ENCODE measurements around the gene CEACAM19.
"Not testable (repeated sequence)": the region's sequence is repeated elsewhere in the genome, so short reads cannot be mapped to it uniquely, and the experiment has no call there.

Gene CEACAM19

DNA sequence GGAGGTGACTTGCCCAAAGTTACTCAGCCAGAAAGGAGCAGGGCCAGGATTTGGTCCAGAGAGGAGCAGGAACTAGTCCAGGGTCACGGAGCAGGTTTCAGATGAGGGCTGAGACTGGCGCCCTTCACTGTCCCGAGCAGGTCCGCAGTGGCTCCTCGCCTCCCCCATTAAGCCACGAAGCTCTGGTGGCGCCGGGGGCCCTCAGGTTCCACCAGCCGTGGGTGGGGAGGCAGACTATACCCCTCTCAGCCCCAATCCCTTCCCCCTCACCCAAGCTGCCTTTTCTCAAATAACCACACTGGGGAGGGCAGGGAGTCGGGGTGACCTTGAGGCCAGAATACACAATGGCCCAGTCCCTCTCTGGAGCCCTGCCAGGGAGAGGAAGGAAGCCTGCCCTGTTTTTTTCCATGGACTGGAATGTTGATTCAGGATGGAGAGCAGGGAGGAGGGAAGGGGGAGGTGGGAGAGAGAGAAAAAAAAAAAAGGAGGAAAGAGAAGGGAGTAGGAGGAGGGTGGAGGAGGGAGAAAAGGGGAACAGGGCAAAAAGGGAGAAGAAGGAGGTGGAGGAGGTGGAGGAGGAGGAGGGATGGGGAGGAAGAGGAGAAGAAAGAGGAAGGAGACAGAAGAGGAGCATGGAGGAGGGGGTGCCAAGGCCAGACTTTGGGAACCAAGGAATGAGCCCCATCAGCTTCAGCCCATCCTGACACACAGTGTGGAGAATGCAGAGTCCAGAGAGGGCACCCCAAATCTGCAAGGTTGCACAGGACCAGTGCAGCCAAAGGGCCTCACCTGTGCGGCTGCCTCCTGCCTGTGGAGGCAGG is 47.4 kb downstream of the CEACAM19 start:
- no peak for DNase-seq (ENCODE audit: low read depth)
- H3K4me3 ChIP-seq (ENCODE audit: low read length): no peak overlapping the region
- TF ChIP-seq, protein P1, sequence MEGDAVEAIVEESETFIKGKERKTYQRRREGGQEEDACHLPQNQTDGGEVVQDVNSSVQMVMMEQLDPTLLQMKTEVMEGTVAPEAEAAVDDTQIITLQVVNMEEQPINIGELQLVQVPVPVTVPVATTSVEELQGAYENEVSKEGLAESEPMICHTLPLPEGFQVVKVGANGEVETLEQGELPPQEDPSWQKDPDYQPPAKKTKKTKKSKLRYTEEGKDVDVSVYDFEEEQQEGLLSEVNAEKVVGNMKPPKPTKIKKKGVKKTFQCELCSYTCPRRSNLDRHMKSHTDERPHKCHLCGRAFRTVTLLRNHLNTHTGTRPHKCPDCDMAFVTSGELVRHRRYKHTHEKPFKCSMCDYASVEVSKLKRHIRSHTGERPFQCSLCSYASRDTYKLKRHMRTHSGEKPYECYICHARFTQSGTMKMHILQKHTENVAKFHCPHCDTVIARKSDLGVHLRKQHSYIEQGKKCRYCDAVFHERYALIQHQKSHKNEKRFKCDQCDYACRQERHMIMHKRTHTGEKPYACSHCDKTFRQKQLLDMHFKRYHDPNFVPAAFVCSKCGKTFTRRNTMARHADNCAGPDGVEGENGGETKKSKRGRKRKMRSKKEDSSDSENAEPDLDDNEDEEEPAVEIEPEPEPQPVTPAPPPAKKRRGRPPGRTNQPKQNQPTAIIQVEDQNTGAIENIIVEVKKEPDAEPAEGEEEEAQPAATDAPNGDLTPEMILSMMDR (IDR thresholded peaks at IDR 0.05; ENCODE audit: insufficient read depth, low read depth, low read length, missing control alignments): no peak

DNA sequence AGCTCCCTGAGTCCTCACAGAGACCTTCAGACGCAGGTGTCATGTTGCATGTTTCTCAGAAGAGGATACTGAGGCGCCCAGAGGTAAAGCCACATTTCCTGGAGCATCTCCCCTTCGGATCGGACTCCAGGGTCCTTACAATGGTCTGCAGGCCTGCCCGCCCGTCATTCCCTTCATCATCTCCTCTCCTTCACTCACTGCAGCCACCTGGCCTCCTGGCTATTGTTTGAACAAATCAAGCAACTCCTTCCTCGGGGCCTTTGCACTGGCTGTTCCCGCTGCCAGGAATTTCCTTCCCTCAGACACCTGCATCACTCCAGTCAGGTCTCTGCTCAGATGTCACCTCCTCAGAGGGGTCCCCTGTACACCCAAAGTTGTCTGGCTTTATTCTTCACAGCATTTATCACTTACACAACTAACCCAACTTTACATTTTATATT is 48.0 kb downstream of the CEACAM19 start:
- no peak for DNase-seq (ENCODE audit: low read depth)
- H3K4me3 ChIP-seq (ENCODE audit: low read length): no peak overlapping the region
- TF ChIP-seq, protein P1 (IDR thresholded peaks at IDR 0.05; ENCODE audit: insufficient read depth, low read depth, low read length, missing control alignments): no peak

DNA sequence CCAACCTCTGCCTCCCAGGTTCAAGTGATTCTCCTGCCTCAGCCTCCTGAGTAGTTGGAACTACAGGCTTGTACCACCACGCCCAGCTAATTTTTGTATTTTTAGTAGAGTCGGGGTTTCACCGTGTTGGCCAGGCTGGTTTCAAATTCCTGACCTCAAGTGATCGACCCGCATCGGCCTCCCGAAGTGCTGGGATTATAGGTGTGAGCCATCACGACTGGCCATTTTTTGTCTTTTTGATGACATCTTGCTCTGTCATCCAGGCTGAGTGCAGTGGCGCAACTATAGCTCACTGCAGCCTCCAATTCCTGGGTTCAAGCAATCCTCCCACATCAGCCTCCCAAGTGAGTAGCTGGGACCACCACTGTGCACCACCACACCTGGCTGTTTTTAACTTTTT is 49.1 kb downstream of the CEACAM19 start:
- H3K4me3 ChIP-seq (ENCODE audit: low read length); DNase-seq (ENCODE audit: low read depth): not testable (repeated sequence)

DNA sequence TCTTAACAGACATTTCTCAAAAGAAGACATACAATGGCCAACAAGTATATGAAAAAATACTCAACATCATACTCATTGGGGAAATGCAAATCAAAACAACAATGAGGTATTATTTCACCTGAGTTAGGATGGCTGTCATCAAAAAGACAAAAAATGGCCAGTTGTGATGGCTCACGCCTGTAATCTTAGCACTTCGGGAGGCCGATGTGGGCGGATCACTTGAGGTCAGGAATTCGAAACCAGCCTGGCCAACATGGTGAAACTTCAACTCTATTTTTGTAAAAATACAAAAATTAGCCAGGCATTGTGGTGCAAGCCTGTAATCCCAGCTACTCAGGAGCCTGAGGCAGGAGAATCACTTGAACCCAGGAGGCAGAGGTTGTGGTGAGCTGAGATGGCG is 49.7 kb downstream of the CEACAM19 start:
- no peak overlapping the region for H3K4me3 ChIP-seq (ENCODE audit: low read length)
- DNase-seq (ENCODE audit: low read depth): no peak

DNA sequence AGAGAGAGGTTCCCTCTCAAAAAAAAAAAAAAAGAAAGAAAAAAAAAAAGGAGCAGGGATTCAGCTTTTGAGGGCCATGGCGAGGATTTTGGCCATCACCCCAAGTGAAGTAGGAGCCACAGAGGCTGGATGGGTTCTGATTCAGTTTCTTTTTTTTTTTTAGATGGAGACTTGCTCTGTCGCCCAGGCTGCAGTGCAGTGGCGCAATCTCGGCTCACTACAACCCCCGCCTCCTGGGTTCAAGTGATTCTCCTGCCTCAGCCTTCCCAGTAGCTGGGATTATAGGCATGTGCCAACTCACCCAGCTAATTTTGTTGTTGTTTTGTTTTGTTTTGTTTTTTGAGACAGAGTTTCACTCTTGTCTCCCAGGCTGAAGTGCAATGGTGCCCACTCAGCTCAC is 50.1 kb downstream of the CEACAM19 start:
- DNase-seq (ENCODE audit: low read depth); H3K4me3 ChIP-seq (ENCODE audit: low read length): not testable (repeated sequence)

More for the DNA sequence above, 49.7 kb downstream of the CEACAM19 start:
- TF ChIP-seq, protein P1 (IDR thresholded peaks at IDR 0.05; ENCODE audit: insufficient read depth, low read depth, low read length, missing control alignments): no peak

DNA sequence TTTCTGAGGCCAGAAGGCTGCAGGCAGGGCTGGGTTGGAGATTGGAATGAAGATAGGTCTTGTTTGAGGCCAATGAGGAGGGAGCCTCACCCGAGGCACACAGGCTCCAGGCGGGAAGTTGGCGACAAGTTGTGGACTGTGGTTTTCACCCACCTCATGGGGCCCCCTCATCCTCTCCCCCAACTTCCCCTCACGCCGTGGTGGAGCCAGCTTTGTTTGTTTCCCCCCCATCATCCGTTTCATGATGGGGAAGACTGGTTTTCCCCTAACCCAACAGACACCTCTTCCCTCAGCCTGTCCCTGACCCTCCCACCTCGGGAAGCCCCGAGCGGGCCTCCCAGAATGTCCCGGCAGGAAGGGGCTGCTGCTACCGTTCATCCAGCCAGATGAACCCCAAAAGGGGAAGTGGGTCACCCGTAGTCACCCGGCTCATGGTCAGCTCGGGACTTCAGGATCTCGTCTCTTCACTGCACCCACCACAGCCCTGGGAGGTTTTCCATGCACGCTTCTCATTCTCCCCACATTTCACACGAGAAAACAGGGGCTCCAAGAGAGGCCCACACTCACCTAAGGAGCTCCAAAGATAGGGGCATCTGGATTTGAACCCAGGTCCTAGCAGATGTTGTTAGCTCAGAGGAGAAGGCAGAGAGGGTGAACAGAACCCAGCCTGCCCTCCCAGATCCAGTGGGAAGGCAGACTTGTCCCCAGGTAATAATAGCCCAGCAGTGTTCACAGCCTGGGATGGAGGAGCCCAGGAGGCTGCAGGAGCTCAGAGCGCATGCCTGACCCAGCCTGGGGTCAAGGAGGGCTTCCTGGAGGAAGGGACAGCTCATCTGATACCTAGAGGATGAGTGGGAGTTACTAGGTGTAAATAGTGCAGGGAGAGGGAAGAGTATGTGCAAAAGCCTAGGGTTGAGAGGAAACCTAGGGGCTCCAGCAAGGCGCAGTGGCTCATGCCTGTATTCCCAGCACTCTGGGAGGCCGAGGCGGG is 51.1 kb downstream of the CEACAM19 start:
- no peak overlapping the region for H3K4me3 ChIP-seq (ENCODE audit: low read length)
- DNase-seq (ENCODE audit: low read depth): no peak

DNA sequence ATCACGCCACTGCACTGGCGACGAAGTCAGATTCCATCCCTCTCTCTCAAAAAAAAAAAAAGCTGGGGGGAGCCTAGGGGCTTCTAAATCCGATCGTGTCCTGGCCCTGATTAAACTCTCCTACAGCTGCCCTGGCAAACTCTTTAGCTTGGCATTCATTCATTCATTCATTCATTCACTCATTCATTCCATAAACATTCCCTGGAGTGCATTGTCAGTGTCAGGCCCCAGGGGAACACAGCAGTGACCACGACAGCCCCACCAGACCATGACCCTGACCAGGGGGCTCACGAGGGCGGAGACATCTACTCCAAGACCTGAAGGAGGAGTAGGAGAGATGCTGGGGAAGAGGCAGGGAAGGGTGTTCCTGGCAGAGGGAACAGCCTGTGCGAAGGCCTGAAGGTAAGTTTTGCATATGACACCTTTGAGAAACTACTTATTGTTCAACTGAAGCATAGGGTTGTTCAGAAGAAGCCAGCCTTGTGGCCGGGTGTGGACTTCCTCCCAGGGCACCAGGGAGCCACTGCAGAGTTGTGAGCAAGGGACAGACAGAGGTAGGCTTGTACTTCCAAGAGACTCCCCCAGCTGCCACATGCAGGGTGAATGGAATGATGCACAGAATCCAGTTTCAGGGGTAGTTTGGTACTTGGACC is 52.1 kb downstream of the CEACAM19 start:
- H3K4me3 ChIP-seq (ENCODE audit: low read length): no peak overlapping the region
- TF ChIP-seq, protein P1 (IDR thresholded peaks at IDR 0.05; ENCODE audit: insufficient read depth, low read depth, low read length, missing control alignments): no peak
- DNase-seq (ENCODE audit: low read depth): no peak

More for the DNA sequence above, 51.1 kb downstream of the CEACAM19 start:
- TF ChIP-seq, protein P1 (IDR thresholded peaks at IDR 0.05; ENCODE audit: insufficient read depth, low read depth, low read length, missing control alignments): no peak

Measured in epithelial cell of esophagus (primary cell).